ENCODE measurements around the gene ZNF302. TPM values are rescaled to one million over a fixed set of nuclear protein-coding genes. Genes with fewer than 3 reads are reported as not detected.

Gene ZNF302
- total RNA-seq, 1 donor = 19.2 TPM

GRCh38 chr19:34713262-34713637, 35.8 kb downstream of the ZNF302 start:
- Histone ChIP-seq H4K20me1 (ENCODE audit: insufficient read depth, low read length) (no peaks in the 10 kb centered on the region), H3K79me2 (ENCODE audit: insufficient read depth, low read length) (no peaks in the 10 kb centered on the region), H2AFZ (ENCODE audit: low read length) (no peak overlapping the region), H3K27ac (ENCODE audit: low read depth, low read length) (no peak overlapping the region), H3K36me3 (ENCODE audit: insufficient read depth, low read length) (no peaks in the 10 kb centered on the region), H3K4me2 (ENCODE audit: insufficient read depth, low read length) (no peak overlapping the region), H3K9me3 (ENCODE audit: low read depth, low read length) (peaks cover 4% of the 10 kb centered on the region), H3K27me3 (ENCODE audit: insufficient read depth, low read length) (no peaks in the 10 kb centered on the region), H3K4me3 (ENCODE audit: insufficient read depth, low read length) (no peak overlapping the region), H3K4me1 (ENCODE audit: insufficient read depth, low read length) (no peaks in the 10 kb centered on the region)
- no peak for TF ChIP-seq CTCF (IDR thresholded peaks at IDR 0.05; ENCODE audit: extremely low read depth, low read depth, low read length)
- no peak for DNase-seq (ENCODE audit: insufficient read length, low spot score, missing footprints)

GRCh38 chr19:34715357-34715756, 37.9 kb downstream of the ZNF302 start:
- no peaks in the 10 kb centered on the region for H3K4me1 ChIP-seq (ENCODE audit: insufficient read depth, low read length)
- peaks cover 4% of the 10 kb centered on the region for H3K9me3 ChIP-seq (ENCODE audit: low read depth, low read length)
- no peak for DNase-seq (ENCODE audit: insufficient read length, low spot score, missing footprints)
- TF ChIP-seq CTCF (IDR thresholded peaks at IDR 0.05; ENCODE audit: extremely low read depth, low read depth, low read length) = no peak
- no peaks in the 10 kb centered on the region for H3K79me2 ChIP-seq (ENCODE audit: insufficient read depth, low read length)
- no peaks in the 10 kb centered on the region for H4K20me1 ChIP-seq (ENCODE audit: insufficient read depth, low read length)
- no peak overlapping the region for H3K27ac ChIP-seq (ENCODE audit: low read depth, low read length)
- H3K4me2 ChIP-seq (ENCODE audit: insufficient read depth, low read length) = no peak overlapping the region
- no peaks in the 10 kb centered on the region for H3K27me3 ChIP-seq (ENCODE audit: insufficient read depth, low read length)
- H3K4me3 ChIP-seq (ENCODE audit: insufficient read depth, low read length) = no peak overlapping the region
- H3K36me3 ChIP-seq (ENCODE audit: insufficient read depth, low read length) = no peaks in the 10 kb centered on the region
- no peak overlapping the region for H2AFZ ChIP-seq (ENCODE audit: low read length)

- no peak for DNase-seq (ENCODE audit: insufficient read length, low spot score, missing footprints)
- H2AFZ ChIP-seq (ENCODE audit: low read length) = no peak overlapping the region
These were observed 44.9 kb downstream of the ZNF302 start for GRCh38 chr19:34722353-34722752.

GRCh38 chr19:34725400-34725799, 47.9 kb downstream of the ZNF302 start:
- Histone ChIP-seq H4K20me1 (ENCODE audit: insufficient read depth, low read length) (no peaks in the 10 kb centered on the region), H3K4me2 (ENCODE audit: insufficient read depth, low read length) (no peak overlapping the region), H2AFZ (ENCODE audit: low read length) (no peak overlapping the region), H3K4me3 (ENCODE audit: insufficient read depth, low read length) (no peak overlapping the region), H3K79me2 (ENCODE audit: insufficient read depth, low read length) (no peaks in the 10 kb centered on the region), H3K9me3 (ENCODE audit: low read depth, low read length) (no peaks in the 10 kb centered on the region), H3K36me3 (ENCODE audit: insufficient read depth, low read length) (no peaks in the 10 kb centered on the region), H3K27me3 (ENCODE audit: insufficient read depth, low read length) (peaks cover 8% of the 10 kb centered on the region), H3K4me1 (ENCODE audit: insufficient read depth, low read length) (no peaks in the 10 kb centered on the region), H3K27ac (ENCODE audit: low read depth, low read length) (no peak overlapping the region)
- TF ChIP-seq CTCF (IDR thresholded peaks at IDR 0.05; ENCODE audit: extremely low read depth, low read depth, low read length) = no peak
- no peak for DNase-seq (ENCODE audit: insufficient read length, low spot score, missing footprints)

More at GRCh38 chr19:34722353-34722752, 44.9 kb downstream of the ZNF302 start:
- H3K27ac ChIP-seq (ENCODE audit: low read depth, low read length) = no peak overlapping the region
- H3K4me2 ChIP-seq (ENCODE audit: insufficient read depth, low read length) = no peak overlapping the region
- no peak overlapping the region for H3K4me3 ChIP-seq (ENCODE audit: insufficient read depth, low read length)
- H4K20me1 ChIP-seq (ENCODE audit: insufficient read depth, low read length) = no peaks in the 10 kb centered on the region
- H3K4me1 ChIP-seq (ENCODE audit: insufficient read depth, low read length) = no peaks in the 10 kb centered on the region
- H3K36me3 ChIP-seq (ENCODE audit: insufficient read depth, low read length) = no peaks in the 10 kb centered on the region
- H3K9me3 ChIP-seq (ENCODE audit: low read depth, low read length) = no peaks in the 10 kb centered on the region
- no peak for TF ChIP-seq CTCF (IDR thresholded peaks at IDR 0.05; ENCODE audit: extremely low read depth, low read depth, low read length)
- H3K79me2 ChIP-seq (ENCODE audit: insufficient read depth, low read length) = no peaks in the 10 kb centered on the region
- peaks cover 8% of the 10 kb centered on the region for H3K27me3 ChIP-seq (ENCODE audit: insufficient read depth, low read length)
